UCSD-AML1 (cell line): Measurements from ENCODE around the gene ZFP91.

Source experiments
- DNase-seq: peaks from one replicate; lab custom pipeline; 2025; ENCODE audit not compliant: unreplicated experiment; lab: John Stamatoyannopoulos, UW

ZFP91 gene

GRCh38 chr11:58580311-58580710, 1.4 kb downstream of the ZFP91 start:
- DNase-seq = no peak

- no peak for DNase-seq
Observed at GRCh38 chr11:58582437-58582836, 3.6 kb downstream of the ZFP91 start.

GRCh38 chr11:58586998-58587397, 8.1 kb downstream of the ZFP91 start:
- DNase-seq = no peak

- DNase-seq = no peak
Observed at GRCh38 chr11:58591659-58592058, 12.8 kb downstream of the ZFP91 start.

GRCh38 chr11:58592760-58593472, 14.1 kb downstream of the ZFP91 start:
- no peak for DNase-seq

GRCh38 chr11:58594826-58595225, 16.0 kb downstream of the ZFP91 start:
- no peak for DNase-seq

GRCh38 chr11:58596621-58597020, 17.8 kb downstream of the ZFP91 start:
- DNase-seq = no peak

GRCh38 chr11:58597486-58598144, 18.8 kb downstream of the ZFP91 start:
- DNase-seq = no peak

- DNase-seq = no peak
Observed at GRCh38 chr11:58600510-58600909, 21.6 kb downstream of the ZFP91 start.

- DNase-seq = no peak
Observed at GRCh38 chr11:58606930-58607714, 28.3 kb downstream of the ZFP91 start.

GRCh38 chr11:58608331-58608730, 29.5 kb downstream of the ZFP91 start:
- no peak for DNase-seq

GRCh38 chr11:58609723-58610122, 30.9 kb downstream of the ZFP91 start:
- peak; percentile 13 for DNase-seq

GRCh38 chr11:58613228-58613627, 34.4 kb downstream of the ZFP91 start:
- no peak for DNase-seq

GRCh38 chr11:58615559-58615958, 36.7 kb downstream of the ZFP91 start:
- no peak for DNase-seq

GRCh38 chr11:58616594-58616993, 37.7 kb downstream of the ZFP91 start:
- DNase-seq = no peak

- DNase-seq = no peak
Observed at GRCh38 chr11:58617976-58618557, 39.2 kb downstream of the ZFP91 start.

- no peak for DNase-seq
Observed at GRCh38 chr11:58621586-58622262, 42.9 kb downstream of the ZFP91 start.

GRCh38 chr11:58622344-58622743, 43.5 kb downstream of the ZFP91 start, which contains the start of gene CNTF:
Gene CNTF (plus strand): TSS chr11:58622665. CDS start chr11:58622753, 88 bp downstream.
- DNase-seq = no peak

- DNase-seq = no peak
Observed at GRCh38 chr11:58625086-58625485, 46.2 kb downstream of the ZFP91 start.

- no peak for DNase-seq
Observed at GRCh38 chr11:58625826-58626460, 47.1 kb downstream of the ZFP91 start.
